Osteoblast (primary cell): Measurements from ENCODE around the gene SEC24C. TPM values are rescaled to one million over a fixed set of nuclear protein-coding genes. Genes with fewer than 3 reads are reported as not detected.

Experiments used
- DNase-seq: peaks from one replicate; pipeline ENCODE4 v3.0.0; 2011; ENCODE audit warnings: low spot score, mixed read lengths; ENCODE audit not compliant: insufficient read length; ENCODE audit errors: missing footprints
- H2AFZ ChIP-seq: 2 replicates; pipeline ENCODE4 v1.6.0; 2011; ENCODE audit warnings: mild to moderate bottlenecking, low read length
- H3K27ac ChIP-seq: 2 replicates; pipeline ENCODE4 v1.5.1; 2011; ENCODE audit warnings: mild to moderate bottlenecking, low read depth, low read length, moderate library complexity
- H3K27me3 ChIP-seq: 2 replicates; pipeline ENCODE4 v1.6.0; 2012; ENCODE audit warnings: mild to moderate bottlenecking, control low read depth, inconsistent platforms, low read length, moderate library complexity; ENCODE audit not compliant: insufficient read depth
- H3K36me3 ChIP-seq: 2 replicates; pipeline ENCODE4 v1.5.1; 2011; ENCODE audit warnings: mild to moderate bottlenecking, low read length, control low read depth, moderate library complexity; ENCODE audit not compliant: insufficient read depth
- H3K4me1 ChIP-seq: 2 replicates; pipeline ENCODE4 v1.5.1; 2011; ENCODE audit warnings: mild to moderate bottlenecking, low read length, control low read depth, moderate library complexity; ENCODE audit not compliant: insufficient read depth
- H3K4me2 ChIP-seq: 2 replicates; pipeline ENCODE4 v1.6.0; 2011; ENCODE audit warnings: mild to moderate bottlenecking, low read length; ENCODE audit not compliant: insufficient read depth
- H3K4me3 ChIP-seq: fragments of 200-600 bp; sonication (generic); 3 replicates; pipeline ENCODE4 v1.5.1; 2012; ENCODE audit warnings: mild to moderate bottlenecking, low read length, inconsistent platforms; ENCODE audit not compliant: insufficient read depth
- H3K79me2 ChIP-seq: 2 replicates; pipeline ENCODE4 v1.6.0; 2012; ENCODE audit warnings: mild to moderate bottlenecking, low read length, control low read depth, inconsistent platforms; ENCODE audit not compliant: insufficient read depth
- H3K9me3 ChIP-seq: 2 replicates; pipeline ENCODE4 v1.5.1; 2011; ENCODE audit warnings: low read depth, low read length, control low read depth
- H4K20me1 ChIP-seq: 2 replicates; pipeline ENCODE4 v1.6.0; 2012; ENCODE audit warnings: mild to moderate bottlenecking, low read length, control low read depth; ENCODE audit not compliant: insufficient read depth
- total RNA-seq: library from RNA; depleted of rRNA; stranded (reverse); fragments of >200 nt; gene quantifications from 2 replicates; pipeline ENCODE4 v1.2.3, GENCODE V29; 2012
- TF ChIP-seq, protein P1 (sequence below): IDR thresholded peaks from 2 replicates; pipeline ENCODE4 v1.5.1; 2011; ENCODE audit warnings: mild to moderate bottlenecking, low read depth, low read length, moderate library complexity; ENCODE audit errors: extremely low read depth

SEC24C gene
- total RNA-seq, 1 donor = 28.6 TPM

DNA sequence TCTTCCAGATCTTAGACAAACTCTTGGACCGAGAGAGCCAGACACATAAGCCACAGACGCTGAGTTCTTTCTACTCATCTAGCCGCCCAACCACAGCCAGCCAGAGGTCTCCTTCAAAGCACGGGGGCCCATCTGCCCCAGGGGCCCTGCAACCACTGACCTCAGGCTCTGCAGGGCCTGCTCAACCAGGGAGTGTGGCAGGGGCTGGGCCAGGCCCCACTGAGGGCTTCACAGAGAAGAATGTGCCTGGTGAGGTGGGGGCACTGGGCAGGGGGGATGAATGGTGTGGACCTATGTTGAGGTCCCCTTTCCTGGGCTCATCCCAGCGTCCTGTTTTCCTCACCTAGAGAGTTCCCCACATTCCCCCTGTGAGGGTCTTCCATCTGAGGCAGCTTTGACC, 52.6 kb downstream of the SEC24C start:
- H3K27ac ChIP-seq = no peak overlapping the region
- DNase-seq = peak; percentile 57
- H4K20me1 ChIP-seq = peaks cover 7% of the 10 kb centered on the region
- no peak overlapping the region for H3K4me3 ChIP-seq
- no peak overlapping the region for H2AFZ ChIP-seq
- peaks cover 84% of the 10 kb centered on the region for H3K36me3 ChIP-seq
- TF ChIP-seq, protein P1, sequence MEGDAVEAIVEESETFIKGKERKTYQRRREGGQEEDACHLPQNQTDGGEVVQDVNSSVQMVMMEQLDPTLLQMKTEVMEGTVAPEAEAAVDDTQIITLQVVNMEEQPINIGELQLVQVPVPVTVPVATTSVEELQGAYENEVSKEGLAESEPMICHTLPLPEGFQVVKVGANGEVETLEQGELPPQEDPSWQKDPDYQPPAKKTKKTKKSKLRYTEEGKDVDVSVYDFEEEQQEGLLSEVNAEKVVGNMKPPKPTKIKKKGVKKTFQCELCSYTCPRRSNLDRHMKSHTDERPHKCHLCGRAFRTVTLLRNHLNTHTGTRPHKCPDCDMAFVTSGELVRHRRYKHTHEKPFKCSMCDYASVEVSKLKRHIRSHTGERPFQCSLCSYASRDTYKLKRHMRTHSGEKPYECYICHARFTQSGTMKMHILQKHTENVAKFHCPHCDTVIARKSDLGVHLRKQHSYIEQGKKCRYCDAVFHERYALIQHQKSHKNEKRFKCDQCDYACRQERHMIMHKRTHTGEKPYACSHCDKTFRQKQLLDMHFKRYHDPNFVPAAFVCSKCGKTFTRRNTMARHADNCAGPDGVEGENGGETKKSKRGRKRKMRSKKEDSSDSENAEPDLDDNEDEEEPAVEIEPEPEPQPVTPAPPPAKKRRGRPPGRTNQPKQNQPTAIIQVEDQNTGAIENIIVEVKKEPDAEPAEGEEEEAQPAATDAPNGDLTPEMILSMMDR = no peak
- H3K4me2 ChIP-seq = no peak overlapping the region
- no peaks in the 10 kb centered on the region for H3K9me3 ChIP-seq
- no peaks in the 10 kb centered on the region for H3K79me2 ChIP-seq
- H3K4me1 ChIP-seq = no peaks in the 10 kb centered on the region
- no peaks in the 10 kb centered on the region for H3K27me3 ChIP-seq

DNA sequence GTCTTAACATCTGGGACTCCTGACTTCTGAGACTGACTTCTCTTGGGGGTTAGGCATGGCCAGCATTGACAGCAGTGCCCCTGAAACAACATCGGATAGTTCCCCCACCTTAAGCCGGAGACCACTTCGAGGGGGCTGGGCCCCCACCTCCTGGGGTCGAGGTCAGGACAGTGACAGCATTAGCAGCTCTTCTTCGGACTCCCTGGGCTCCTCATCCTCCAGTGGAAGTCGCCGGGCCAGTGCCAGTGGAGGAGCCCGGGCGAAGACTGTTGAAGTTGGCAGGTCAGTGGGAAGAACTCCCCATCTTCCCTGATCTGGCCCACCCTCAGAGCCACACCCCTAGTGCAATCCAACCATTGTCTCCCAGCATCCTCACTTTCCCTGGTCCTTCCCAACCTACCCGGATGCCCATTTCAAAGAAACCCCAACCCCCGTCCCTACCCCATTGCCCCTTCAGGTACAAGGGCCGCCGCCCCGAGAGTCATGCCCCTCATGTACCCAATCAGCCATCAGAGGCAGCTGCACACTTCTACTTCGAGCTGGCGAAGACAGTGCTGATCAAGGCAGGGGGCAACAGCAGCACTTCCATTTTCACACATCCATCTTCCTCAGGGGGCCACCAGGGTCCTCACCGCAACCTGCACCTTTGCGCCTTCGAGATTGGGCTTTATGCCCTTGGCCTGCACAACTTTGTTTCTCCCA, 53.3 kb downstream of the SEC24C start:
- Histone ChIP-seq H3K4me3 (no peak overlapping the region), H3K27ac (no peak overlapping the region), H3K9me3 (no peaks in the 10 kb centered on the region), H3K4me2 (no peak overlapping the region), H3K36me3 (peaks cover 84% of the 10 kb centered on the region), H4K20me1 (peaks cover 9% of the 10 kb centered on the region), H3K4me1 (no peaks in the 10 kb centered on the region), H3K27me3 (no peaks in the 10 kb centered on the region), H2AFZ (no peak overlapping the region), H3K79me2 (no peaks in the 10 kb centered on the region)
- TF ChIP-seq, protein P1 = no peak
- DNase-seq = peak; percentile 41

- H4K20me1 ChIP-seq = peaks cover 13% of the 10 kb centered on the region
- H3K36me3 ChIP-seq = peaks cover 84% of the 10 kb centered on the region
- no peak overlapping the region for H3K4me3 ChIP-seq
- TF ChIP-seq, protein P1 = no peak
- no peaks in the 10 kb centered on the region for H3K79me2 ChIP-seq
- no peak overlapping the region for H3K27ac ChIP-seq
- no peaks in the 10 kb centered on the region for H3K9me3 ChIP-seq
- no peaks in the 10 kb centered on the region for H3K27me3 ChIP-seq
- DNase-seq = peak; percentile 74
- no peaks in the 10 kb centered on the region for H3K4me1 ChIP-seq
- no peak overlapping the region for H2AFZ ChIP-seq
- H3K4me2 ChIP-seq = no peak overlapping the region
These were observed 53.9 kb downstream of the SEC24C start for GRCh38 chr10:73798087-73798486.

DNA sequence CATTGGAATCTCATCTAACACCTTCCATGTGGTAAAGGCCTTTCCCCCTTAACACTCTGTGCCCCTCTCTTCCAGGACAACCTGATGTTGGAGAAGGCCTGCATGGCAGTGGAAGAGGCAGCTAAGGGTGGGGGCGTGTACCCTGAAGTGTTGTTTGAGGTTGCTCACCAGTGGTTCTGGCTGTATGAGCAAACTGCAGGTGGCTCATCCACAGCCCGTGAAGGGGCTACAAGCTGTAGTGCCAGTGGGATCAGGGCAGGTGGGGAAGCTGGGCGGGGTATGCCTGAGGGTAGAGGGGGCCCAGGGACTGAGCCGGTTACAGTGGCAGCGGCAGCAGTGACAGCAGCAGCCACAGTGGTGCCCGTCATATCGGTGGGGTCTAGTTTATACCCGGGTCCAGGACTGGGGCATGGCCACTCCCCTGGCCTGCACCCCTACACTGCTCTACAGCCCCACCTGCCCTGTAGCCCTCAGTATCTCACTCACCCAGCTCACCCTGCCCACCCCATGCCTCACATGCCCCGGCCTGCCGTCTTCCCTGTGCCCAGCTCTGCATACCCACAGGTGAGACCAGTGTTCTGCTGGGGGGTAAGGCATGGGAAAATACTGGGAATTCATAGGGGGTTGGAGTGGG, 54.9 kb downstream of the SEC24C start:
- Histone ChIP-seq H3K4me2 (no peak overlapping the region), H3K9me3 (no peaks in the 10 kb centered on the region), H2AFZ (no peak overlapping the region), H3K27ac (no peak overlapping the region), H3K4me1 (no peaks in the 10 kb centered on the region), H3K79me2 (no peaks in the 10 kb centered on the region), H3K27me3 (no peaks in the 10 kb centered on the region), H3K4me3 (no peak overlapping the region), H3K36me3 (peaks cover 85% of the 10 kb centered on the region), H4K20me1 (peaks cover 13% of the 10 kb centered on the region)
- TF ChIP-seq, protein P1 = no peak
- peak; percentile 71 for DNase-seq
